ENCODE data around the gene SMC5. TPM values are rescaled to one million over a fixed set of nuclear protein-coding genes. Genes with fewer than 3 reads are reported as not detected.
"Not testable (repeated sequence)": the region's sequence is repeated elsewhere in the genome, so short reads cannot be mapped to it uniquely, and the experiment has no call there.

The SMC5 gene
- total RNA-seq, 1 donor = 28.6 TPM

DNA sequence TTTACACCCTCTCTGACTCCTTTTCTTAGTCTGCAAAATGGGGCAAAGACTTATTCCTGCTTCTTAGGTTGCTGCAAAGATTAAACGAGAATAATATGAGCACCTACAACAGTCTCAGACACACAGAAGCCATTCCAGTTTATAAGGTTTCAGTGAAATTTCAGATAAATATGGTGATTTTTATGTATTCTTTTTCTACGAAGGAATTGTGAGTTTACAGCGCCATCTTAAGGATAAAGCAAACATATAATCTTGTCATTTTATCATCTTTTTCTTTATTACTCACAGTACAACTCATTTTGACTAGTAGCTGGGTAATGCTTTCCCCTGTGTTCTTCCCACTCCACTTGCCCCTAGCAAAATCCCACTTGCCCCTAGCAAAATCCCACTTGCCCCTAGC, 29.2 kb upstream of the SMC5 start:
- H3K4me1 ChIP-seq (ENCODE audit: insufficient read depth, low read length) = peaks cover 7% of the 10 kb centered on the region
- H3K27ac ChIP-seq (ENCODE audit: low read depth, low read length) = no peak overlapping the region
- H3K27me3 ChIP-seq (ENCODE audit: insufficient read depth, low read length) = no peaks in the 10 kb centered on the region
- peak; percentile 68 for DNase-seq (ENCODE audit: insufficient read length, low spot score, missing footprints)
- TF ChIP-seq, protein P1, sequence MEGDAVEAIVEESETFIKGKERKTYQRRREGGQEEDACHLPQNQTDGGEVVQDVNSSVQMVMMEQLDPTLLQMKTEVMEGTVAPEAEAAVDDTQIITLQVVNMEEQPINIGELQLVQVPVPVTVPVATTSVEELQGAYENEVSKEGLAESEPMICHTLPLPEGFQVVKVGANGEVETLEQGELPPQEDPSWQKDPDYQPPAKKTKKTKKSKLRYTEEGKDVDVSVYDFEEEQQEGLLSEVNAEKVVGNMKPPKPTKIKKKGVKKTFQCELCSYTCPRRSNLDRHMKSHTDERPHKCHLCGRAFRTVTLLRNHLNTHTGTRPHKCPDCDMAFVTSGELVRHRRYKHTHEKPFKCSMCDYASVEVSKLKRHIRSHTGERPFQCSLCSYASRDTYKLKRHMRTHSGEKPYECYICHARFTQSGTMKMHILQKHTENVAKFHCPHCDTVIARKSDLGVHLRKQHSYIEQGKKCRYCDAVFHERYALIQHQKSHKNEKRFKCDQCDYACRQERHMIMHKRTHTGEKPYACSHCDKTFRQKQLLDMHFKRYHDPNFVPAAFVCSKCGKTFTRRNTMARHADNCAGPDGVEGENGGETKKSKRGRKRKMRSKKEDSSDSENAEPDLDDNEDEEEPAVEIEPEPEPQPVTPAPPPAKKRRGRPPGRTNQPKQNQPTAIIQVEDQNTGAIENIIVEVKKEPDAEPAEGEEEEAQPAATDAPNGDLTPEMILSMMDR (IDR thresholded peaks at IDR 0.05; ENCODE audit: extremely low read depth, low read depth, low read length) = peak; percentile 58
- H3K36me3 ChIP-seq (ENCODE audit: insufficient read depth, low read length) = no peaks in the 10 kb centered on the region
- no peaks in the 10 kb centered on the region for H3K9me3 ChIP-seq (ENCODE audit: low read depth, low read length)
- no peaks in the 10 kb centered on the region for H4K20me1 ChIP-seq (ENCODE audit: insufficient read depth, low read length)
- H3K4me3 ChIP-seq (ENCODE audit: insufficient read depth, low read length) = no peak overlapping the region
- H3K4me2 ChIP-seq (ENCODE audit: insufficient read depth, low read length) = no peak overlapping the region
- no peak overlapping the region for H2AFZ ChIP-seq (ENCODE audit: low read length)
- no peaks in the 10 kb centered on the region for H3K79me2 ChIP-seq (ENCODE audit: insufficient read depth, low read length)

GRCh38 chr9:70232476-70232875, 26.3 kb upstream of the SMC5 start:
- Histone ChIP-seq H2AFZ (ENCODE audit: low read length) (no peak overlapping the region), H3K36me3 (ENCODE audit: insufficient read depth, low read length) (no peaks in the 10 kb centered on the region), H3K27me3 (ENCODE audit: insufficient read depth, low read length) (no peaks in the 10 kb centered on the region), H3K4me1 (ENCODE audit: insufficient read depth, low read length) (peaks cover 7% of the 10 kb centered on the region), H4K20me1 (ENCODE audit: insufficient read depth, low read length) (no peaks in the 10 kb centered on the region), H3K27ac (ENCODE audit: low read depth, low read length) (no peak overlapping the region), H3K4me2 (ENCODE audit: insufficient read depth, low read length) (no peak overlapping the region), H3K9me3 (ENCODE audit: low read depth, low read length) (no peaks in the 10 kb centered on the region), H3K79me2 (ENCODE audit: insufficient read depth, low read length) (no peaks in the 10 kb centered on the region), H3K4me3 (ENCODE audit: insufficient read depth, low read length) (no peak overlapping the region)
- TF ChIP-seq, protein P1 (IDR thresholded peaks at IDR 0.05; ENCODE audit: extremely low read depth, low read depth, low read length) = no peak
- no peak for DNase-seq (ENCODE audit: insufficient read length, low spot score, missing footprints)

DNA sequence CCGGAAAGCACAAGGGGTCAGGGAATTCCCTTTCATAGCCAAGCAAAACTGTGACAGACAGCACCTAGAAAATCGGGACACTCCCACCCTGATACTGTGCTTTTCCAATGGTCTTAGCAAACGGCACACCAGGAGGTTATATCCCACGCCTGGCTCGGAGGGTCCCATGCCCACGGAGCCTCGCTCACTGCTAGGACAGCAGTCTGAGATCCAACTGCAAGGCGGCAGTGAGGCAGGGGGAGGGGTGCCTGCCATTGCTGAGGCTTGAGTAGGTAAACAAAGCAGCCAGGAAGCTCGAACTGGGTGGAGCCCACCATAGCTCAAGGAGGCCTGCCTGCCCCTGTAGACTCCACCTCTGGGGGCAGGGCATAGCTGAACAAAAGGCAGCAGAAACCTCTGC, 24.6 kb upstream of the SMC5 start:
- H3K27ac ChIP-seq (ENCODE audit: low read depth, low read length); H3K36me3 ChIP-seq (ENCODE audit: insufficient read depth, low read length); H3K4me1 ChIP-seq (ENCODE audit: insufficient read depth, low read length); H3K4me3 ChIP-seq (ENCODE audit: insufficient read depth, low read length); H4K20me1 ChIP-seq (ENCODE audit: insufficient read depth, low read length); DNase-seq (ENCODE audit: insufficient read length, low spot score, missing footprints); H3K4me2 ChIP-seq (ENCODE audit: insufficient read depth, low read length); H3K27me3 ChIP-seq (ENCODE audit: insufficient read depth, low read length); H3K9me3 ChIP-seq (ENCODE audit: low read depth, low read length); H3K79me2 ChIP-seq (ENCODE audit: insufficient read depth, low read length); H2AFZ ChIP-seq (ENCODE audit: low read length): not testable (repeated sequence)

DNA sequence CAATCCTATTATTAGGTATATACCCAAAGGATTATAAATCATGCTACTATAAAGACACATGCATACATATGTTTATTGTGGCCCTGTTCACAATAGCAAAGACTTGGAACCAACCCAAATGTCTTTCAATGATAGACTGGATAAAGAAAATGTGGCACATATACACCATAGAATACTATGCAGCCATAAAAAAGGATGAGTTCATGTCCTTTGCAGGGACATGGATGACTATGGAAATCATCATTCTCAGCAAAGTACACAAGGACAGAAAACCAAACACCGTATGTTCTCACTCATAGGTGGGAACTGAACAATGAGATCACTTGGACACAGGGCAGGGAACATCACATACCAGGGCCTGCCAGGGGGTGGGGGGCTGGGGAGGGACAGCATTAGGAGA, 12.8 kb upstream of the SMC5 start:
- not testable (repeated sequence) for H3K4me3 ChIP-seq (ENCODE audit: insufficient read depth, low read length); H3K27ac ChIP-seq (ENCODE audit: low read depth, low read length); H3K9me3 ChIP-seq (ENCODE audit: low read depth, low read length); H3K4me1 ChIP-seq (ENCODE audit: insufficient read depth, low read length); DNase-seq (ENCODE audit: insufficient read length, low spot score, missing footprints); H2AFZ ChIP-seq (ENCODE audit: low read length); H3K79me2 ChIP-seq (ENCODE audit: insufficient read depth, low read length); H3K27me3 ChIP-seq (ENCODE audit: insufficient read depth, low read length); H3K36me3 ChIP-seq (ENCODE audit: insufficient read depth, low read length); H3K4me2 ChIP-seq (ENCODE audit: insufficient read depth, low read length); H4K20me1 ChIP-seq (ENCODE audit: insufficient read depth, low read length)

GRCh38 chr9:70250221-70250620, 8.6 kb upstream of the SMC5 start:
- H4K20me1 ChIP-seq (ENCODE audit: insufficient read depth, low read length) = no peaks in the 10 kb centered on the region
- H3K4me1 ChIP-seq (ENCODE audit: insufficient read depth, low read length) = peaks cover 2% of the 10 kb centered on the region
- H3K4me2 ChIP-seq (ENCODE audit: insufficient read depth, low read length) = no peak overlapping the region
- H3K4me3 ChIP-seq (ENCODE audit: insufficient read depth, low read length) = no peak overlapping the region
- no peaks in the 10 kb centered on the region for H3K9me3 ChIP-seq (ENCODE audit: low read depth, low read length)
- no peak for DNase-seq (ENCODE audit: insufficient read length, low spot score, missing footprints)
- H2AFZ ChIP-seq (ENCODE audit: low read length) = no peak overlapping the region
- TF ChIP-seq, protein P1 (IDR thresholded peaks at IDR 0.05; ENCODE audit: extremely low read depth, low read depth, low read length) = no peak
- H3K79me2 ChIP-seq (ENCODE audit: insufficient read depth, low read length) = no peaks in the 10 kb centered on the region
- no peak overlapping the region for H3K27ac ChIP-seq (ENCODE audit: low read depth, low read length)
- no peaks in the 10 kb centered on the region for H3K27me3 ChIP-seq (ENCODE audit: insufficient read depth, low read length)
- no peaks in the 10 kb centered on the region for H3K36me3 ChIP-seq (ENCODE audit: insufficient read depth, low read length)
